AG04449 (cell line): Measurements from ENCODE around the gene MAST4.

ENCODE experiments used
- CTCF ChIA-PET: fragments of 350-600 bp; formaldehyde crosslinking; extraction: SDS; loops from one replicate; lab custom pipeline; 2021; ENCODE audit warnings: antibody characterized with exemption; lab: Yijun Ruan, JAX
- POLR2A ChIA-PET: fragments of 400-600, 350-600 bp; formaldehyde crosslinking; extraction: SDS; loops from one replicate; lab custom pipeline; 2020; ENCODE audit warnings: antibody characterized with exemption, inconsistent platforms; lab: Yijun Ruan, JAX
- DNase-seq: peaks from one replicate; pipeline ENCODE4 v3.0.0-alpha.2; 2010; ENCODE audit warnings: low read depth, low spot score
- H3K4me3 ChIP-seq: 2 replicates; pipeline ENCODE4 v1.5.1; 2011; ENCODE audit warnings: low read depth, mild to moderate bottlenecking, control low read depth, low read length
- CTCF ChIP-seq: IDR thresholded peaks from one replicate; pipeline ENCODE4 v1.5.1; 2011; ENCODE audit warnings: mild to moderate bottlenecking, moderate library complexity, low read length, control low read depth, inconsistent platforms; ENCODE audit not compliant: insufficient read depth; ENCODE audit errors: missing control alignments

MAST4 gene

GRCh38 chr5:66617991-66618768 is 22.0 kb downstream of the MAST4 start:
- no peak for DNase-seq
- TF ChIP-seq CTCF = no peak
- ChIA-PET CTCF (no interaction called here), POLR2A (no interaction called here)
- H3K4me3 ChIP-seq = no peak overlapping the region

- POLR2A ChIA-PET = no interaction called here
- TF ChIP-seq CTCF = no peak
- H3K4me3 ChIP-seq = no peak overlapping the region
- DNase-seq = no peak
- CTCF ChIA-PET = no interaction called here
Measured at GRCh38 chr5:66620711-66621110, 24.5 kb downstream of the MAST4 start.

- TF ChIP-seq CTCF = no peak
- CTCF ChIA-PET = no interaction called here
- DNase-seq = no peak
- H3K4me3 ChIP-seq = no peak overlapping the region
- POLR2A ChIA-PET = no interaction called here
Measured at GRCh38 chr5:66621146-66621545, 25.0 kb downstream of the MAST4 start.

GRCh38 chr5:66621736-66622135 is 25.5 kb downstream of the MAST4 start:
- DNase-seq = no peak
- CTCF ChIA-PET = no interaction called here
- no peak for TF ChIP-seq CTCF
- H3K4me3 ChIP-seq = no peak overlapping the region
- POLR2A ChIA-PET = no interaction called here

GRCh38 chr5:66628561-66628960 is 32.4 kb downstream of the MAST4 start:
- ChIA-PET POLR2A (no interaction called here), CTCF (no interaction called here)
- TF ChIP-seq CTCF = no peak
- no peak for DNase-seq
- no peak overlapping the region for H3K4me3 ChIP-seq

- ChIA-PET POLR2A (no interaction called here), CTCF (no interaction called here)
- DNase-seq = no peak
- no peak for TF ChIP-seq CTCF
- H3K4me3 ChIP-seq = no peak overlapping the region
Measured at GRCh38 chr5:66629446-66629845, 33.3 kb downstream of the MAST4 start.
